ENCODE results near the gene KAT2A.
A peak's percentile ranks its signal among the peaks of the same experiment; 100 is the strongest.

Gene KAT2A

GRCh38 chr17:42112552-42113176 is 8.5 kb downstream of the KAT2A start, which contains the start of gene DHX58:
DHX58 (minus strand) TSS chr17:42112714; CDS start chr17:42111892, 822 bp downstream.
- peak; percentile 68 for DNase-seq

- peak; percentile 19 for DNase-seq
These were observed 9.2 kb downstream of the KAT2A start for GRCh38 chr17:42111871-42112551.

- no peak for DNase-seq
These were observed 9.9 kb downstream of the KAT2A start for GRCh38 chr17:42111265-42111636.

GRCh38 chr17:42110301-42111264 is 10.6 kb downstream of the KAT2A start:
- no peak for DNase-seq

DNA sequence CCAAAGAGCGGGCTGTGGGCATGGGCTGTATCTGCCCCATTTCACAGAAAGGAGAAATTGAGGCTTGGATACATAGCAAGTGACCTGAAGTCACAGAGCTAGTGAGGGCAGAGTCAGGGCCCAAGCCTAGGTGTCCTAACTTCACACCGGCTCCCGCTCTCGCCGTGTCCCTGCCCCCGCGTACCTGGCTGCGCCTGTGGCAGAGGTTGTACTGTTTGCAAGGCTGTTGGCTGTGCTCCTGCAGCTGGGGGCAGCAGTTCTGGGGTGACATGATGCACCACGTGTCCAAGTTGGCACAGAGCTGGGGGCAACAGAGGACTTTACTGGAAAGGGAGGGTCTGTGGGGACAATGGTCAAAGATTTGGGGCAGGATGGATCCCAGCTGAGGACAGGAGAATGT is 12.1 kb downstream of the KAT2A start:
- no peak for DNase-seq

- peak; percentile 93 for DNase-seq
These were observed 13.3 kb downstream of the KAT2A start for GRCh38 chr17:42107597-42108576.

DNA sequence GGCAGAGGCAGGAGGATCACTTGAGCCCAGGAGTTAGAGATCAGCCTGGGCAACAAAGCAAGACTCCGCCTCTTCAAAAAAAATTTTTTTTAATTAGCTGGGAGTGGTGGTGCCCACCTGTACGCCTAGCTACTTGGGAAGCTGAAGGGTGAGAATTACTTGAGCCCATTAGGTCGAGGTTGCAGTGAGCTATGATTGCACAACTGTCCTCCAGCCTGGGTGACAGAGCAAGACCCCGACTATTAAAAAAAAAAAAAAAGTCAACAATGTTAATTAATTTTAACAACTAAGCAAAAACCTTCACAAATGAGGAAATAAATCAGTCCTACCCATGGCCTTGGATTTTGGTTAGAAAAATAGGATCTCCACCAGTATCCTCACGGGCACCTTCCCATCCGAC is 14.0 kb downstream of the KAT2A start:
- no peak for DNase-seq

DNA sequence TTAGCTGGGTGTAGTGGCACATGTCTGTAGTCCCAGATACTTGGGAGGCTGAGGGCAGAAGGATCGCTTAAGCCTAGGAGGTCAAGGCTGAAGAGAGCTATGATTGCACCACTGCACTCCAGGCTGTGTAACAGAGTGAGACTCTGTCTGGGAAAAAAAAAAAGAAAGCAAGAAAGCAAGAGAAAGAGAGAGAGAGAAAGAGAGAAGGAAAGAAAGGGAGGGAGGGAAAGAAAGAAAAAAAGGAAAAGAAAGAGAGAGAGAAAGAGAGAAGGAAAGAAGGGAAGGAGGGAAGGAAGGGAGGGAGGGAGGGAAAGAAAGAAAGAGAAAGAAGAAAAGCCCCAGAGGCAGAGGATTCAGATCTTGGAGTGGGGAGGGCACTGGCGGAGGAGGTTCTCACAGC is 15.2 kb downstream of the KAT2A start:
- no peak for DNase-seq

DNA sequence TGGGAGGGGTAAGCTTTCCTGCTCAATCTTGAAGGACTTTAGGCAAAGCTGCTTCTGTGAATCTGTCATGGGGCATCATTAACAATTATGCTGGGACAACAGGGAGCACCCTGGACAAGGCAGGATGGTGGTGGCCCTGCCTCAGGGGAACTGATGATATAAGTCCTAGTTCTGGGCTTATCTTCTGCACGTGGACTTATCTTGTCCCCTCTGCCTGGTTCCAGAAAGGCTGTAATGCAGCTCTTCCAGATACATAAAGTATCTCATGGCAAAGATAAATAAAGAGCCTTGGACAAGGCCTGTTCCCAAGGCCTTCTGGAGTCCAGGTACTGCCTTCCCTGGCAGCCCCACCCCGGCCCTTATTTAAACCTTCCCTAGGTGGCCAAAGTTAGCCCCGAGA is 16.9 kb downstream of the KAT2A start:
- DNase-seq = no peak

DNA sequence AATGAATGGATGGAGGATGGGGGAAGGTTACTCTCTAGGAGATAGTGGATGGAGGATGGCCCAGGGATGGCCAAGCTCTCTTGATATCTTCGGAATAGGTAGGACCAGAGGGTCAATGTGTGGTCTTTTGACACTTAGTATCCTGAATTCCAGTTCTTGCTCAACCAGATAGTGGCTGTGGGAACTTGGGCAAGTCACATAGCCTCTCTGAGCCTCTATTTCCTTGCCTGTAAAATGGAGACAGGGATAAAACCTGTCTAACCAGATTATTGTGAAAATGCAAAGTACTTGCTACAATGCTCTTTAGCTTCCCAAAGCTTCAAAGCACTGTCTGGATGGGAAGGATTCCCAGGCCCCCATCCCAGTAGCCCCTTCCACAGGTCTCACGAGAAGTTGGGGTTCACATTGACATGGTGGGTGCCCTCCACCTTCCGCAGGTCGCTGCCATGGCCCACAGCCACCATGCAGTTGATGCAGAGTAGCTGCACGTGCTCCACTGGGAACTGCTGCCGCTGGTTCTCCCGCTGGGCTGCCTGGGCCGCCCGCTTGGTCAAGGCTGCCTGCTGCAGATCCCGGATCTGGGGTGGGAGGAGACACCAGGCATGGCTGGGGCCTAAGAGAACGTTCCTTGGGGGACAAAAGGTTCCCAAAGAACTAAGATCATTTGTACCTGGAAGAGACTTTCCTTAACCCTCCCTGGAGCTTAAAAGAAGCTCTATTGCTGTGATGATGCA is 17.8 kb downstream of the KAT2A start:
- DNase-seq = no peak

DNA sequence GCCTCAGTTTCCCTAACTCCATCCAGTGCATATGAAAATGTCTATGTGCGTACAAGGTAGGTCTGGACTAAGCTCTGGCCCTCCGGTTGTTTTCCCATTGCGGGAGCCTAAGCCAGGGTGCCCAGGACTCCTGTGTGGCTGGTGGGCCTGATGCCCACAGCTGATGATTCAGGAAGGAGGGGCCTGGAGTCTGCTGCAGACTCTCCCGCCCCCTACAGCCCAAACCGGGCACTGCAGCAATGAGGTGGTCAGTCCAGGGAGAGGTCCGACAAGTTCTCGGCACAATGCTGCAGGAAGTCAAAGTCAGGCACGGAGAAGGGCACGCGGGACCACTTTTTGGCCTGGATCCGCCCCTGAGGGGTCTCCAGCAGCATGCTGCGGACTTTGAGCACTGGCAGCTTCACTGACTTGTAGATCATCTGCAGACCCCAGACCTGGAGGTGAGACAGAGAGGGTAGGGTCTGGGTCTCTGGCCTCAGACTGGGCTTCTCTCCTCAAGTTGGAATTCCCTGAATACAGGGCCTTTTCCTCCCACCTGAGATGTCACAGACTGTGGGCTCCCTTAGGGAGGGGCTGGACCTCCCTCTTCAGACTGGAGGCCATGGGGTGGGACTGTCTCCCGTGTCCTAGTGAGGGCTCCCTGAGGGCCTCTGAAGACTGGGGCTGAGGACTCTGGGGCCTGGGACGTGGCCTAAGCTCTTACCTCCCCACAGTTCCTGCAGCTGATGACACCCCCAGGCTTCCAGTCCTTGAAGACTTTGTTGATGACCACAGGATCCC is 19.5 kb downstream of the KAT2A start:
- DNase-seq = peak; percentile 89

GRCh38 chr17:42098730-42099399 is 22.3 kb downstream of the KAT2A start:
- peak; percentile 65 for DNase-seq

DNA sequence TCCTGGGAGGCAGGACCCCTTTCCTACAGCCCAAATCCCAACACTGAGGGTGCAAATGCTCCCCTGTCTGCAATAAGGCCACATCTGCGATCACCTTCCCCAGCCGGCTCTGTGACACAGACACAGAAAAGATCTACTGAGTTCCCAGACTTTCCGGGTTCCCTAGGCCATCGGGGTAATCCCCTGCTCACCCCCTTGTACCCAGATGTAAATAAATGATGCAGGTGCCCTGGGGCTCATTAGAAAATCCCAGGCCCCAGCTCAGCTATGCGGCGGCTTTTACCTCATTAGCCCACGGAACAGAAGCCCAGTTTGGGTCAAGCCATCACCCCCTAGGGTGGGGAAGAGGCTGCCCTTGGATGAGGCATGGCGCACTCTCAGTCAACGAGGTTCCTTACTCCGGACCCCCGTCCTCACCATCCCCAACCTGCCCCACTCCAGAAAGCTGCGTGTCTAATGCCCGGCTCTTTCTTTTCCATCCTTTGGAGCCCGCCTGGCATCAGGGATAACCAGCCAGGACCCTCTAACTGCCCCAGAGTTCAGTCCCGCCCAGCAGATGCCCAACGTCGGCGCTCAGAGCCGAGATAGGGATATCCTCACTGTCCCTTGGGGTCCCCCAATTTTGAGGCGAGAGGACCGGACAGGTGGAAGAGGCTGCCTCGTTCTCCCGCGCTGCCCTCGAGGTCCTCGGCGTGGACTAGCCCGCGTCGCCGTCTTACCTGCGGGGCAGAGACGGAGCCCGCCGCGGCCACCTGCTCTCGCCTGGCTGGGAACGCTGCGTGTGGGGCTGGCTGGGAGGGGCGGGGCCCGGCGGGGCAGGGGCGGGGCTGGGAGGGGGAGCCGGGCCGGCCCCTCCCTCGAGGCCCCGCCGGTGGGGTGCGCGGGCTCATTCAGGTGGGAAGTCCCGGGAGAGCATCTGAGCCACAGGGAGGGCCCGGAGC is 23.2 kb downstream of the KAT2A start, which contains the start of gene ZNF385C:
Gene ZNF385C (minus strand): TSS at position 783 of the 941 bp plus-strand sequence. CDS start 35,417 bp downstream, outside the sequence.
- peak; percentile 39 for DNase-seq

DNA sequence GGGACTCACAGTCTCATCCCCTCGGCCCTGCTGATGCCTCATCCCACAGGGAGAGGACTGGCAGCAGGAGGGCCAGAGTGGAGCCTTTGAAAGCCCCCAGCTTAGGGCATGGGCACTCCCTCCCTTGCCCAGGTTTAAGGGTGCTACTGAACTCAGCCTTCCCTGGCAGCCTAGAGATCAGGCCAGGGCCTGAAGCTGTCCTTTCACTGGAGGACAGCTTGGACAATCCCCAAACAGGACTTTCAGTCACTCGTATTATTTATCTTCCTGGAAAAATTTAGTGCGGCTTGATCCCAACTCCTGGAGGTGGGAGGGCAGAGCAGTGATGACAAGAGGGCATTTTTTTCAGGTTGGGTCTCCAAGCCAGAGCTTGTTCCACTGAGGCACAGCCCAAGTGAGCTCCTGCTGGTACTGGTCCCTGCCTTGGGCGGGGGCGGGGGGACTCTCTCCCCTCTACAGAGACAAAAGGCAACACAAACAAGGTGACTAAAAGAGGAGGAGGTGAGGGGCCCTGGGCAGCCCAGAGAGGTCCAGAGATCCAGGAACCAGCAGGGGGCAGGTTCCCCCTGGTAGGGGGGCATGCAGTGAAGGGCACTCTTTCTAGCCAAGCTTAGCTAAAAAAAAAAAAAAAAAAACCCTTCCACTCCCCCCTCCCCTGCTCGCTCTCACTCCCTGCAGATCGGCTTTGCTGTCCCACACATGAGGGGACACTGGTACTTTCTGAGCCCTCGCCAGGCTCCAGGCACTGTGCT is 24.6 kb downstream of the KAT2A start:
- DNase-seq = no peak

DNA sequence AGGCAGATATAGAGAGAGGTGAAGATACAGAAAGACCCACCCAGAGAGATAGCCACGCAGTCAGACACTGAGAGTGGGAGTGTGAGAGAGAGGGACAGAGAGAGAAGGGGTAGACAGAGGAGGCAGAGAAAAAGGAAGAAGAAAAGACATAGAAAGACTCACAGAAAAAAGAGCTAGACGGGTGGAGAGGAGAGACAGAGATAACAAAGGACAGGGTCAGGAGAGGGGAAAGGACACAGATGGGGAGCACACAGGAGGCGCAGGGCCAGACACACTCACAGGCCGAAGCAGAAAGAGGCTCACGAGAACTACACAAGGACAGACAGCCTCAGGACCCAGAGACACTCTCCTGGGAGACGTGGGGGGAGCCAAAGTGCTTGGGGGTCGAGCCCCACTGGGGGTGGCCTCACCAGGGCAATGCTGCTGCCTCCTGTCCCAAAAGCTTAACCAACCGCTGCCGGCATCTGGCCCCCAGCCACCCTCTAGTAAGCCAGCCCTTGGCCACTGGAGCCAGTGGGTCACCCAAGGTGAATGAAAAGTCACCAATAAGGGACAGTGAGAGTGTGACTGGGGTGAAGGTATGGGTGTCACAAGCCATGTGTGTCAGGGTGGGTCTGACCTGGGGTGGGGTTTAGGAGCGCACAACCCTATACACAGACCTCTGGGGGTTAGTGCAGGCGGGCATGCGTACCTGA is 26.6 kb downstream of the KAT2A start:
- no peak for DNase-seq

GRCh38 chr17:42092939-42093338 is 28.2 kb downstream of the KAT2A start:
- DNase-seq = no peak
